BLaER1 (cell line): ENCODE results near the gene TIGAR.

Source experiments
- H3K27ac ChIP-seq: shearing (Covaris generic); formaldehyde crosslinking; 2 replicates; pipeline ENCODE4 v1.8.1; 2022
- H3K27me3 ChIP-seq: shearing (Covaris generic); formaldehyde crosslinking; 2 replicates; pipeline ENCODE4 v1.8.1; 2022
- H3K36me3 ChIP-seq: shearing (Covaris generic); formaldehyde crosslinking; 2 replicates; pipeline ENCODE4 v1.8.1; 2022
- H3K4me1 ChIP-seq: shearing (Covaris generic); formaldehyde crosslinking; 2 replicates; pipeline ENCODE4 v1.8.1; 2022
- H3K4me2 ChIP-seq: shearing (Covaris generic); formaldehyde crosslinking; 2 replicates; pipeline ENCODE4 v1.8.1; 2022
- H3K4me3 ChIP-seq: shearing (Covaris generic); formaldehyde crosslinking; 2 replicates; pipeline ENCODE4 v1.8.1; 2022
- H3K9ac ChIP-seq: shearing (Covaris generic); formaldehyde crosslinking; 2 replicates; pipeline ENCODE4 v1.8.1; 2022
- H3K9me3 ChIP-seq: shearing (Covaris generic); formaldehyde crosslinking; 2 replicates; pipeline ENCODE4 v1.8.1; 2022
- H4K20me1 ChIP-seq: shearing (Covaris generic); formaldehyde crosslinking; 2 replicates; pipeline ENCODE4 v1.8.1; 2022
- Cebpa-rat ChIP-seq: shearing (Covaris generic); IDR thresholded peaks from 2 replicates; pipeline ENCODE4 v1.8.1; 2022

TIGAR gene

DNA sequence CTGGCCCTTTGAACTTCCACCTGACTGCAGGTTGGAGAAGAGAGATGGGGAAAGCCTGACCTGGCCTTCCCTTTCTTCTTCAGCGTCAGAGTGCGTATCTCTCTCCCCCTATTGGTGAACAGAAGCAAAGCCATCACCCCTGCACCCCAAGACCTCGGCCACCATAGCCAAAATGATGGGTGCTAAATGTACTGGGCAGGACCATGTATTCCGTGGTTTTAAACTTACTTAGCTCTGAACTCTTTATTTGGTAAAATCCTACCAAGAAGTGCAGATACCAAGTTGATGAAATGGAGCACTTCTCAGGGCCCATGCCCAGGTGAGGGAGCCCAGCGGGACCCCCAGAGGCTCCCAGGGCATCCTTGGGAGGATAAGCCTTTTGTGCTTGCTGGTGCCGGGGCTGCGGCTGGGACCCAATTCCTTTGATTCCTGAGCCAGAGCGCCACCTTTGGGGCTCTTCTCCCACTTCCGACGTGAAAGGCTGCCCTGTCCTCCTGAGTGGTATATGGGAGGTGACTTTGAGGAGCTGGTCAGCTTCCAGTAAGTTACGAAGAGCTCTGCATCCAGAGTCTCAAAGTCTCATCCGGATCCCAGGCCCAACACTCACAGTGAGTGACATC lies 38.0 kb upstream of the TIGAR start:
- Histone ChIP-seq H3K4me1 (no peaks in the 10 kb centered on the region), H3K4me2 (no peak overlapping the region), H3K36me3 (no peaks in the 10 kb centered on the region), H3K4me3 (no peak overlapping the region), H4K20me1 (no peaks in the 10 kb centered on the region), H3K27ac (no peak overlapping the region), H3K9ac (no peak overlapping the region), H3K27me3 (peaks cover 16% of the 10 kb centered on the region; the same call in 1 of the 2 replicates), H3K9me3 (no peaks in the 10 kb centered on the region)
- no peak for TF ChIP-seq Cebpa-rat

DNA sequence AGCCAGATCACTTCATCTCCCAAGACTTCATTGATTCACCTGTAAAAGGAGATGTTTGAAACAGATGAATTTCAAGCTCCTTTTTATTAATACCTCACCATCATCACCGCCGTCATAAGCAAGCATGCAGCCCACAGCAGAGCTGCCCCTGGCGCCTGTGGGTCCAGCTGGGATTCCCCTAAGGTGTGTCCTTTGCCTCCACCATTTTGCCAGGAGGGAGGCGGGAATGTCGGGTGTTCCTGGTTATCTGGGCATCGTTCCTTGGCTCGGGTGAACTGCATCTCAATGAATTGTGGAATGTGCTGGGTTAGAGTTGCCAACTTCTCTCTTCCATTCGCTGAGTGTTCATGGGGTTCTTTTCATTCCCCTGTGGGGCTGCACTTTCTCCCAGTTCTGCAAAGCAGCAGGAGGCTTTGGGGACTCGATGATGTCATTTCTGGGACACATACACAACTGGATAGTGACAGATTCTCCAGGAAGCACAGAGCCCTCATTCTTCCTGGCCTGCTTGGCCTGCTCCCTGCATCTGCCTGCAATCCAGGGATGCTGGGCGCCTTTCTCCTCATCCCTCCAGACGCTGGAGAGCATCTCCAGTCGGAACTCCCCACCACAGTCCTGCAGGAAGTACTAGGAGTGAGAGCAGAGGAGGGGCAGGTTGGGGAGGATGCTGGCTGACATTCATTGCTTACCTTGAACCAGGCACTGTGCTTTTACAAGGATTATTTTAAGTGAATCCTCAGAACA lies 37.3 kb upstream of the TIGAR start:
- Histone ChIP-seq H3K4me1 (peaks cover 3% of the 10 kb centered on the region), H4K20me1 (no peaks in the 10 kb centered on the region), H3K27me3 (peaks cover 12% of the 10 kb centered on the region; the same call in 1 of the 2 replicates), H3K4me2 (no peak overlapping the region), H3K9ac (no peak overlapping the region), H3K36me3 (no peaks in the 10 kb centered on the region), H3K27ac (no peak overlapping the region), H3K4me3 (no peak overlapping the region), H3K9me3 (no peaks in the 10 kb centered on the region)
- no peak for TF ChIP-seq Cebpa-rat

DNA sequence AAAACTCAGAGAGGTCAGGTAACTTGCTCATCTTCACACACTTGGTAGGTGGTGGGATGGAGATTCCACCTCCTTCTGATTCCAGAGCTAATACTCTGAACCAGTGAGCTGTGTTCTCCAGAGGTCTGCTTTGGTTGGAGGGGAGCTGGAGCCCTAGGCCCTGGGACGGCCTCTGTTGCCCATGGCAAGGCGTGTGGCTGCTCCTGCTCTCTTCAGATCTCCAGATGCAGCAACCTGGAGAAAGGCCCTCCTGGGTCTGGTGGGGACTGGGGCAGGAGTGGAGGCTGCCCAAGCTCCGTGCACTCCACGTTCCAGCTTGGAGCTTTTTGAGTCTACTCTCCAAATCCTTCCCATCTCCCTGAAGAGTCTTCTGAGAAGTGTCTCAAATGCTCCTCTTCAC lies 36.7 kb upstream of the TIGAR start:
- Histone ChIP-seq H3K9me3 (no peaks in the 10 kb centered on the region), H3K27me3 (peaks cover 10% of the 10 kb centered on the region; the same call in 1 of the 2 replicates), H4K20me1 (no peaks in the 10 kb centered on the region), H3K36me3 (no peaks in the 10 kb centered on the region), H3K4me2 (no peak overlapping the region), H3K4me1 (peaks cover 10% of the 10 kb centered on the region), H3K9ac (no peak overlapping the region), H3K4me3 (no peak overlapping the region), H3K27ac (no peak overlapping the region)
- no peak for TF ChIP-seq Cebpa-rat

DNA sequence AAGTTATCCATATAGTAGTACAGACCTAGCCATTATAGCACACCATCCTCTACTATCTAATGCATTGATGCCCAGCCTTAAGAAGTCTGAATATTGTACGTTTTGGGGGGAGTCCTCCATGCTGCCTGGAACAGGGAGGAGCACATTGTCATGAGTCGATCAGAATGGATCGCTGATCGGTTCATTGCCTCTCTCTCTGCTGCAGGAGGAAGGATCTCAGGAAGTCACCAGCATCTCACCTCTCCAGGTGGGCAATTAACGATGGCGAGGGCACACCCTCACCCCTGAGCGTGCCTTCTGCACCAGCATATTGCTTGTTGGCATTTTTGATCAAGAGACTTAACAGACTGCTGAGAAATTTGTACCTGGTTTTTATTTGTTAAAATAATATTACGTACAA lies 35.9 kb upstream of the TIGAR start:
- no peak for TF ChIP-seq Cebpa-rat
- Histone ChIP-seq H3K27me3 (0 out of 2 replicates have a peak, but pooled peaks cover 4% of the 10 kb centered on the region), H3K4me1 (peaks cover 17% of the 10 kb centered on the region), H3K9ac (no peak overlapping the region), H3K4me3 (no peak overlapping the region), H3K36me3 (no peaks in the 10 kb centered on the region), H3K9me3 (no peaks in the 10 kb centered on the region), H4K20me1 (no peaks in the 10 kb centered on the region), H3K27ac (no peak overlapping the region), H3K4me2 (no peak overlapping the region)

DNA sequence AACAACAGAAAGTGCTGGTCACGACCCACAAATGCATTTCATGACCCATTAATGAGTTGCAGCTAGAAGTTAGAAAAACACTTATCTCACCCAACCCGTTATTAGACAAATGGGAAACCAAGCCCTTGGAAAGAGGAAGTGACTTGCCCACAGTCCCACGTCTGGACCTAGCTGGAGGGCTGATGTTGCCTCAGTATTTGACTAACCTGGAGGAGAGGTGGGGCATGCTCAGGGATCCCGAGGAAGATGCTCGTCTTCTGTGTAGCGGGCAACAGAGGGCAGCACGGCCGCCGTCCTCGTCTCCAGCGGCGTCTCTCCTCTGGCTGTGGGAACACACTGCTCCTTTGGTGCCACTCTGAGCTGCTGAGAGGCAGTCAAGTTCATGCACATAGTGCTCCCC lies 34.8 kb upstream of the TIGAR start:
- no peak overlapping the region for H3K4me2 ChIP-seq
- no peak overlapping the region for H3K4me3 ChIP-seq
- peaks cover 17% of the 10 kb centered on the region for H3K4me1 ChIP-seq
- no peaks in the 10 kb centered on the region for H3K27me3 ChIP-seq
- H3K9me3 ChIP-seq, result no peaks in the 10 kb centered on the region
- no peak overlapping the region for H3K9ac ChIP-seq
- no peak overlapping the region for H3K27ac ChIP-seq
- no peak for TF ChIP-seq Cebpa-rat
- H3K36me3 ChIP-seq, result no peaks in the 10 kb centered on the region
- H4K20me1 ChIP-seq, result no peaks in the 10 kb centered on the region

DNA sequence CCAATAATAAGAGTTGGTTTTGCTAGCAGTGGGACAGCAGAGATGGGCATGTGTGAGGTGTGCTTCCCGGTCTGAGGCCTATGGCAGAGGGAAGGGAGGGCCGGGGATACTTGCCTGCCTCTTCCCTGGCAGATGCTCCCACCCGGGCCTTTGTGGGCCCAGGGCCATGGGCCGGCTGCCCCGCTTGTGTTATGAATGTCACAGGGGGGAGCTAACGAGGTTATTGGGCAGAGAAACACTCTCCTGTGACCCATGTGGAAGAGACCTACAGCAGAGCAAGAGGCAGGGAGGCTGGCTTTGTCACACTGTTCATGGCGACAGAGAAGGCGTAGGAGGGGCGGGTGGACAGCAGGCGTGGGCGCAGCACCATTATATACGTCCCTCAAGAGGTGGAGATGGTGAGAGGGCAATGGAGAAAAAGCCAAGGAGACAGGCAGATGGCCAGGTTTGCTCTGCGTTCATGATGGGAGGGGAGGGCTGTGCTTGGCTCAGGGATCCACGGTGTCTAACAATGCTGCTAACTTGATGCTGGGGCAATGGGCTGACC lies 34.2 kb upstream of the TIGAR start:
- H3K27me3 ChIP-seq, result no peaks in the 10 kb centered on the region
- TF ChIP-seq Cebpa-rat, result no peak
- no peaks in the 10 kb centered on the region for H3K9me3 ChIP-seq
- H3K4me2 ChIP-seq, result no peak overlapping the region
- H4K20me1 ChIP-seq, result no peaks in the 10 kb centered on the region
- no peak overlapping the region for H3K4me3 ChIP-seq
- H3K4me1 ChIP-seq, result peaks cover 17% of the 10 kb centered on the region
- no peak overlapping the region for H3K9ac ChIP-seq
- H3K27ac ChIP-seq, result no peak overlapping the region
- H3K36me3 ChIP-seq, result no peaks in the 10 kb centered on the region

DNA sequence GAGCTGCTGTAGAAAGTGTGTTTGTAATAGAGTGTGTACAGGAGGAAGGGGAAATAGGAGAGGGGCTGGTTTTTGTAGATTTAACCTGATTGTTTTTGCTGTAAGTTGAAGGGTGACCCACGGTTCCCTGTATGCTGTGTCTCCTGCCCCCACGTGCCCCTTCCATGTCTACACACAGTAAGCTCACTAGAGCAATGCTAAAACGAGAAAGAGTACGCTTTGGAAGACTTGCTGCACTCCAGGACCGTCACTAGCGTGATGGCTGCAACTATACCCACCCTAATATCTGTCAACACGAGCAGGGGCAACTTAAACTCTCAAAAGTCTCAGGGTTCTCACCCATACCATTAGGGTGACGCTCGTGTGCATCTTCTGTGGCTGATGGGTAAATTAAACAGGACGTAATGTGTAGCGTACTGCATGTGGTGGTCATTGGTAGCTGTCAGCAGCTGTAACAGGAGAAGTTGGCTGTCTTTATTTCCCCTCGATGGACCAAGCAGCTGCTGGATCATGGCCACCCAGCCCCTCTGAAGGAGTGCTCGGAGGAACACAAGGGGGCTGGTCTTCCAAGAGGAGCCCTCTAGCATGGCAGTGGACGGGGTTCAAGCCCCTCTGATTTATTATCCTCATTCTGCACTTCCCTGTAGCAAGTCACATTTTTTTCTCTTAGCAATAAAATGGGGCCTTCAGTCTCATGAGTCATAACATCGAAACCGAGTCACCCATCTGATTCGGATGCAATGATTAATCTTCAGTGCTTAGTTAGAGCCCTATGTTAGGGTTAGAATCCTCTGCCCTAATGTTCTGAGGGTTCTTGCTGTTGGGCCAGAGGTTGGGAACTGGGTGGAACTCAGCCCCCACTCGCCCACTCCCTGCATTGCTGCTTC lies 33.4 kb upstream of the TIGAR start:
- H3K4me3 ChIP-seq, result no peak overlapping the region
- no peak overlapping the region for H3K4me2 ChIP-seq
- H3K4me1 ChIP-seq, result peaks cover 17% of the 10 kb centered on the region
- H4K20me1 ChIP-seq, result no peaks in the 10 kb centered on the region
- H3K27me3 ChIP-seq, result no peaks in the 10 kb centered on the region
- no peaks in the 10 kb centered on the region for H3K9me3 ChIP-seq
- H3K9ac ChIP-seq, result no peak overlapping the region
- H3K27ac ChIP-seq, result no peak overlapping the region
- no peak for TF ChIP-seq Cebpa-rat
- H3K36me3 ChIP-seq, result no peaks in the 10 kb centered on the region

DNA sequence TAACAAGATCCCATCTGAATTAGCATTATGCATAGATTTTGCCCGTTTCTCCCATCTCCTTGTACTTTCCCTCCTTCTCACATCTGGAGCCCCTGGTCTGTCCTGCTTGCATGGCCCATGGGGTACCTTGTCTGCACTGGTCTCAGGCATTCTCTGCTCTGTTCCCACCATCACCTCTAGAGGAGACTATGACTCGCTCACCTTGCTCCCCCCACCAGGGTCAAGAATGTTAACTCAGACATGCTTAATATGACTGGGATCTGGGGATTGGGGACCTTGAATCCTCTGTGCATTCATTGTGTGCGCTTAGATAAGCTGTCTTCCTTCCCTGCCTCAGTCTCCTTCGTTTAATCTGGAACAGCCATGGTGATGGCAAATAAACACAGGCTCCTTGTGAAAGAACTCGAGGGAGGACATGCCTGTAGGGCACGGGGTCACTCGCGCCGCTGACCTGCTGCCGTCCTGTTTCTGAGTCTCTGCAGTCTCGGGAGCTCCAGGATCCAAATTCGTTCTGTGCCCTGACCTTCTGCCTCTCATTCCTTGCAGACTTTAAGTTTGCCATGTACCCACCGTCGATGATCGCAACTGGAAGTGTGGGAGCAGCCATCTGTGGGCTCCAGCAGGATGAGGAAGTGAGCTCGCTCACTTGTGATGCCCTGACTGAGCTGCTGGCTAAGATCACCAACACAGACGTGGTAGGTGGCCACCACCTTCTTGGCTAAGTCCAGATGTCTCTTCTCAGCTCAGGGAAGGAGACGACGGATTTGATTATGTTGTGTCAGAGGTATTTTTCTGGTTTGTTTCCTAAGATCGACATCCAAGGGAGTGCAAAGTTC lies 32.5 kb upstream of the TIGAR start:
- Histone ChIP-seq H3K4me3 (no peak overlapping the region), H3K4me2 (peak overlapping the region; percentile 73), H3K27ac (no peak overlapping the region), H3K36me3 (no peaks in the 10 kb centered on the region), H4K20me1 (no peaks in the 10 kb centered on the region), H3K9ac (no peak overlapping the region), H3K27me3 (no peaks in the 10 kb centered on the region), H3K4me1 (peaks cover 17% of the 10 kb centered on the region), H3K9me3 (no peaks in the 10 kb centered on the region)
- no peak for TF ChIP-seq Cebpa-rat
